ENCODE data around the gene CXorf65.
A peak's percentile ranks its signal among the peaks of the same experiment; 100 is the strongest.

CXorf65 gene
- total RNA-seq, result 0.31 to 0.34 reads per million in 2 donors

DNA sequence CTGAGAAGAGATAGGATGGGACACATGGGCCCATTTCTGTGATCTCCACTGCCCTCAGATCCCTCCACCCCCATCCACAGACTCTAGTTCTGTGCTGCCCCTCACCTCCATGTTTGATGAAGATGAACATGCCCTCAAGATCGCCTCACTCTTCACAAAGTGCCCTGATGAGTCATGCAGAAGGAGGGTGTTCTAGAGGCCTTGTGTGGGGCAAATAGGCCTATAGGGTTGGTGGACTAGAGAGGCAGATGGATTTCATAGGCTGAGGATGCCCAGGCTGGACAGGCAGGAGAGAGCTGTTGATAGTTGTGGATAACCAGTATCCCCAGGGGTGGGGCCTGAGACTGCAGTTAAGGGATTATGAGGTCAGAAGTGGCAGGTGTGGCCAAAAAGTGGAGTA lies at the start of gene CXorf65:
Gene CXorf65 (minus strand): TSS at position 314 of the 400 bp plus-strand sequence. CDS start 184 bp downstream, at position 130.
- DNase-seq, result peak in 1 of 5 experiments; percentile 56

DNA sequence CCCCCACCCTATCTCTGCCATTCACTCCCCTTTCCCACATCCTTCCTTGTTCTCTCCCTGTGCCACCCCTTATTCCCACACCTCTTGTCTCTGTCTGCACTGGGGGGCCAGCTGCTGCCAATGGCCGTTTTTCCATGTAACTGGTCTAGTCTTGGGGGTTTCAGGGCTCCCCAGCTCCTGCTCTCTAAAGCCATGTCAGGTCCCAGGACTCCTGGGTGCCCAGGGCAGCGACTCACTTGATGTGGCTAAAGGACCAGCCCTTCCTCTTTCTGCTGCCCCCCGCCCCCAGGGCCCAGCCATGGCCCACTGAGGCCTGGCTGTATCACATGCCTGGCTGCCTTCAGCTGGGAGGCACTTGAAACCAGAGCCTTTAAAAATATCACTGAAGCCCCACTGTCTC lies 48.1 kb upstream of the CXorf65 start:
- DNase-seq, result no peak

DNA sequence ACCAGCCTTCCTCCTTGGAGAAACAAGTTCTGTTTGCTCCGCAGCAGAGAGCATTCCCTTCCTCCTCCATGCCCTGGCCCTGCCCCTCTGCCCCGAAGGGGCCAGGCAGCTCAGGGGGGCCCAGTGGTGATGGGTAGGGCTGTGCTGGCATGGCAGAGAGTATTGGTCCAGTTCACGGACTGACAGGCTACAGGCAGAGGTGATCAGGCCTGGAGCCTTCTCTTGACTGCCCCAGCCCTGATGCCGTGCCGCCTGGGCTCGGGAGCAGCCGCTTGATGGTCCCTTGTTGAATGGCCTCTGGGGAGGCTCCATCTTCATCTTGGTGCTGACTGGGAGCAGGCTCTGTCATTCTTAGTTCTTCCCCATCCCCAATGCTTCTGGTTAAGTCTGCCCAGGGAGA lies 47.7 kb upstream of the CXorf65 start:
- no peak for DNase-seq

DNA sequence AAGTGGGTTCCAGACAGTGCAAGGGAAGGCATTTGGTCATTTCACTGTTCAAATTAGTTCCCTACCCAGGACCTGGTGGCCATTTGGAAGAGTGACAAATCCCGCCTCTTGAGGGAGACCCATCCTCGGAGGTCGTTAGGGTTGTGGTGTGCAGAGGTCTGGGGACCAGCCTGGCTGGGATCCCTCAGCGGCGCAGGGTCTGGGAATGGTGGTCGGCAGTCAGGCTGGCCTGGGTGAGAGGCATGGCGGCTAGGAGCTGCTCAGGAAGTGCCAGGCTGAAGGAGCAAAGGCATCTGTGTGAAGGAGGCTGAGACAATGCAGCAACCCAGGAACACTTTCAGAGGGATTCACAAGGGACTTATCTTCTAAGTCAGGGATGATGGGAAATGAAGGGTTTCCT lies 44.8 kb upstream of the CXorf65 start:
- no peak for DNase-seq

DNA sequence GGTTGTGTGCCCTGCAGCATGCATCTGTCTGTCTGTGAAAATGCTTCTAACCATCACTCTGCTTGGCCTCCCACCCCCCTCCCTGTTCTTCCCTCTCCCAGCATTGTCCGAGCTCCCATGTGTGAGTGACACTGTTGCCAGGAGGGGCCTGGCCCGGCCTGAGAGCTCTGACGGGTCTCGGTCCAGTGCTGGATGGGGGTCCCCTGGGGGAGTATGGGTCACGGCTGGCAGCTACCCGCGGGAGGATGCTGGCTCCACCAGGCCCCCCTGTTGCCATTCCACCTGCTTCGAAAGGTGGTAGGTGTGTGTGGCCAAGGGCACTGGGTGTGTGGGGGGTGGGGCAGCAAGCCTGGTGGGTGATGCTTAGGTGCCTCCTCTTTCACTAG lies 41.7 kb upstream of the CXorf65 start:
- DNase-seq, result no peak

DNA sequence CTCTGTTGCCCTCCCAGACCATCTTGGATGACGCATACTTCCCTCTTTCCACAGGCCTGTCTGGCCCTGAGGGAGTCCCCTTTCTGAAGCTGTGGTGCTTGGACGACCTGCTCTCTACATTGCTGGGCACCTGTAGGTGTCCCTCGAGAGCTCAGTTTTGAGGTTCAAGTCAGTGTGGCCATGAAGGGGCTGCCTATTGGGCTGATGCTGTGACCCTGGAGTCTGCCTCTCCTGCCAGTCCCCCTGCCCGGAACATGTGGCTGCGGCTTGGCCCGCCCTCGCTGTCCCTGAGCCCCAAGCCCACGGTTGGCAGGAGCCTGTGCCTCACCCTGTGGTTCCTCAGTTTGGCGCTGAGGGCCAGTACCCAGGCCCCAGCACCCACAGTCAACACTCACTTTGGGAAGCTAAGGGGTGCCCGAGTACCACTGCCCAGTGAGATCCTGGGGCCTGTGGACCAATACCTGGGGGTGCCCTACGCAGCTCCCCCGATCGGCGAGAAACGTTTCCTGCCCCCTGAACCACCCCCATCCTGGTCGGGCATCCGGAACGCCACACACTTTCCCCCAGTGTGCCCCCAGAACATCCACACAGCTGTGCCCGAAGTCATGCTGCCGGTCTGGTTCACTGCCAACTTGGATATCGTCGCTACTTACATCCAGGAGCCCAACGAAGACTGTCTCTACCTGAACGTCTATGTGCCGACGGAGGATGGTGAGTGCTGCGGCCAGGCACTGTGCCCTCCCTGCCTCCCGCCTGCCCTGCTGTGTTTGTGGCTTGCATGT lies 41.1 kb upstream of the CXorf65 start:
- no peak for DNase-seq

DNA sequence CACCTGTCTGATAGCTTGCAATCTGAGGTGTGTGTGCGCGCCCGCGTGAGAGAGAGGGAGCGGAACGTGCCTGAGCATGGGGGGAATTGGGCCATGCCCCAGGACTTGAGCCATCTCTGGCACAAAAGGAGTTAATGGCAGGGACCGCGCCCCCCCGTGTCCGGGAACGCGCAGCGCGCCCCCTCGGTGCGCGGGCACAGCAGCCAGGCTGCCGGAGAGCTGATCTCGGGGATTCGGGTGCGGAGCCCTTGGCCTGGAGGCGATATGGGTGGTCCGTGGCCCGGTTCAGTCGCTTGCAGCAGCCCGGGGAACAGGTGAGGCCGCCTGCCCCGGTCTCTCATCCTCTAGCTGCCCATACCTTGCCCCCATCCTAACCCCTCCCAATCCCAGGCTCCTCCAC lies 38.1 kb upstream of the CXorf65 start, which contains the start of gene NLGN3:
Gene NLGN3 (plus strand): TSS at position 191 of the 400 bp plus-strand sequence. CDS start 2,909 bp downstream, outside the sequence.
- DNase-seq, result no peak

DNA sequence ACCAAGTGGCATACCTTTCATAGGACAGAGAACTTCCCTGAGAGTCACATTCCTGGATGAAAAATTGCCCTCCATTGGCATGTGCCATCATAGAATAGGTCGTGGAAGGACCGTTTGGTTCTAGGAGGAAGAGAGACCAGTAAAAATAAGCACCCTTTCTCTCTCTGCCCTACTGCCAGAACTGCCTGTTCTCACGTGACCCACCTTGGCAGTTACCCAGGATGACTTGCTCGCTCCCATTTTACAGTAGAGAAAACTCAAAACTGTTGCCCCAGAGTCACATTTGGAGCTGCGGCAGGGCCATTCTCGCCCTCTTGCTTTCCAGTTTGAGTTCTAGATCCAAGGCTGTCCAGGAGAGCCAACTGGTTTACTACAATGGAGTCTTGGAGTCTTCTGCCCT lies 37.0 kb upstream of the CXorf65 start:
- DNase-seq, result no peak

DNA sequence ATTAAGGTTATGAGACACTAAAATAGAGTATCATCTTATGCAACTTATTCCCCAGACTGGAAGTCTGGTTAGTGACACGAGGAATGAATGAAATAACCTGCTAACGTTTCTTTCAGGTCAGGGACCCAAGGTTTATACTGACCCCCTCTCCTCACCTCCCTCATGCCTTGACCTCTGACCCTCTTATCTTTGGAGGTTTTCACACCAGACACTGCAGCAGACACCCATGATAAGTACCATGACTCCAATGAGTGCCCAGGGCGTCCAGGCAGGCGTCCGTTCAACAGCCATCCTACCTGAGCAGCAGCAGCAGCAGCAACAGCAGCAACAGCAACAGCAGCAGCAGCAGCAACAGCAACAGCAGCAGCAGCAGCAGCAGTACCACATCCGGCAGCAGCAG lies 33.9 kb upstream of the CXorf65 start:
- peak in 1 of 5 experiments; percentile 6 for DNase-seq

DNA sequence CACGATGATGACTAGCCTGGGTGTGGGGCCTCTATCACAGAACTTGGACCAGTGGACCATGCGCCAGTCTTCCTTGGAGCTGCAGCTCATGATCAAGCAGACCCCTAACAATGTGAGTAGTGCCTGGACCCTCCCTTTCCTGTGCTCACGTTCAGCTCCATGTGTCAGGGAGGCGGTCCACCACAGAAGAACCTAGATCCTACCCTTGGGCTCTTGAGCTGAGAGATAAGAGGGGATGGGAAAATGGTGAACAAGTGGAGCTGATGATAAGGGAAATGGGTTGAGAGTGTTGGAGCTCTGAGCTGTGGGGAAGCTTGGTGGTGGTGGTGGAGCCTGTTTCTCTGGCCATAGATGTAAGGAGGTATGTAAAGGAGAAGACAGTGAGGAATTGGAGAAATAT lies 25.0 kb upstream of the CXorf65 start:
- DNase-seq, result no peak

DNA sequence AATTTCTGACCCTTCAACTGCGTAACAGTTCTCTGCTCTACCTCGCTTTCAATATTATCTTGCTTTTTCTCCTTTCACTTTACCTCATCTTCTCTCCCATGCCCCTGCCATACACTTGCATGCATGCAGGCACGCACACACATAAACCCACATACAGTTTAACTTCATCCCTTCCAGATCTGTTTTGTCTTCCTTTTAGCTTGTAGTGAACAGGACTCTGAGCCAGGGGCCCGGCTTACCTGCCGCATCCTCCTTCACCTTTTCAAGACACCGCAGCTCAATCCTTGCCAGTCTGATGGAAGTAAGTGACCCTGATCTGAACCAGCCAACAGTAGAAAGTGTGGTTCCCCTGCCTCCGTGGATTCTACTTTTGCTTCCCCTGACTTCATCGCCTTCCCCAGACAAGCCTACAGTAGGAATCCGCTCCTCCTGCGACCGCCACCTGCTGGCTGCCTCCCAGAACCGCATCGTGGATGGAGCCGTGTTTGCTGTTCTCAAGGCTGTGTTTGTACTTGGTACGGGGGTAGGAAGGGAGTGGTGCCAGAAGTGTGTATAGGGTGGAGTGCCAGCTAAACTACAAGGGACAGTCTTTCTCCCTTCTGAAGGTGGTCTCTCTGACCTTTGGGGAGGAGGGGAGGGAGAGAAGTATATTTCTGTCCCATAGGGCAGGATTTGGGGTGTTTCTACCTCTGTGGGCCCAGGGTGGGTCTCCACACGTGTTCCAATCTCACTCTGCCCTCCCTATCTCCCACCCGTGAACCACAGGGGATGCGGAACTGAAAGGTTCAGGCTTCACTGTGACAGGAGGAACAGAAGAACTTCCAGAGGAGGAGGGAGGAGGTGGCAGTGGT lies 22.6 kb upstream of the CXorf65 start:
- DNase-seq, result peak; percentile 47 to 74 (median 64)

DNA sequence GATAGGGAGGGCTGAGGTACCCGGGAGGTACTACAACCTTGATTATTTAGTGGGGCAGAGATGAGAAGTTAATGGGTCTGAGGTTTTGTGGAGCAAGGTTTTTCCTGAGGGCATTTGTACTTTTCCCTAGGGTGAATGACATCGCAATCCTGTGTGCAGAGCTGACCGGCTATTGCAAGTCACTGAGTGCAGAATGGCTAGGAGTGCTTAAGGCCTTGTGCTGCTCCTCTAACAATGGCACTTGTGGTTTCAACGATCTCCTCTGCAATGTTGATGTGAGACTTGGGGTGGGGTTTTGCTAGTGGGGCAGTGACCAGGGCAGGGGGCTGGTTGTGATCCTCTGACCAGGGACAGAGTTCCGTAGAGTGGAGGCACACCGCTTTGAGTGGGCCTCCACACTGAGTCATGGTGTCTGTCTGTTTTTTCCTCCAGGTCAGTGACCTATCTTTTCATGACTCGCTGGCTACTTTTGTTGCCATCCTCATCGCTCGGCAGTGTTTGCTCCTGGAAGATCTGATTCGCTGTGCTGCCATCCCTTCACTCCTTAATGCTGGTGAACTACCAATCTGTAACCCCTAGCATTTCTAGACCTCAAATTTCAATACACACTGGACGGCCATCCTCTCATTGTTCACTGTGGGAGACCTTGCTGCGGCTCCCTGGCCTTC lies 21.8 kb upstream of the CXorf65 start:
- no peak for DNase-seq

DNA sequence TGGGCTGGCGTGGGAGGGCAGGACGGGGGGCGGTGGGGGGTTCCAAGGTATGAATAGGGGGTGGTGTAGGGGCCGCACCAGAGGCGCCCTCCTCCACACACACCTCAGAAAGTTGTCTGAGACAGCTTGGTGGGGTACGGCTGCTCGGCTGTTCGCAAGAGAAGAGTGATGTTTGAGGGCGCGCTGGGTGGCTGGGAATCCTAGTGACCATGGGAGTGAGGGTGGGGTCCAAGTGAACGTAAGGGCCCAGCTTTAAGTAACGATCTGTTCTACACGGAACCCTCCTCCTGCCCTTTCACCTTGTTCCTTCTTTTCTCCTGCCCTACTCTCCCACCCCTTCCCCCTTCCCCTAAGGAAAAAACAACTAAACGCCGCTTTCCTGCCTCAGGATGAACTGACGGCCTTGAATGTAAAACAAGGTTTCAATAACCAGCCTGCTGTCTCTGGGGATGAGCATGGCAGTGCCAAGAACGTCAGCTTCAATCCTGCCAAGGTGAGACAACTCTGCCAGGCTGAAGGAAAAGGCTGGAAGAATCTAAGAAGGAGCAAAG lies 12.5 kb upstream of the CXorf65 start:
- no peak for DNase-seq

DNA sequence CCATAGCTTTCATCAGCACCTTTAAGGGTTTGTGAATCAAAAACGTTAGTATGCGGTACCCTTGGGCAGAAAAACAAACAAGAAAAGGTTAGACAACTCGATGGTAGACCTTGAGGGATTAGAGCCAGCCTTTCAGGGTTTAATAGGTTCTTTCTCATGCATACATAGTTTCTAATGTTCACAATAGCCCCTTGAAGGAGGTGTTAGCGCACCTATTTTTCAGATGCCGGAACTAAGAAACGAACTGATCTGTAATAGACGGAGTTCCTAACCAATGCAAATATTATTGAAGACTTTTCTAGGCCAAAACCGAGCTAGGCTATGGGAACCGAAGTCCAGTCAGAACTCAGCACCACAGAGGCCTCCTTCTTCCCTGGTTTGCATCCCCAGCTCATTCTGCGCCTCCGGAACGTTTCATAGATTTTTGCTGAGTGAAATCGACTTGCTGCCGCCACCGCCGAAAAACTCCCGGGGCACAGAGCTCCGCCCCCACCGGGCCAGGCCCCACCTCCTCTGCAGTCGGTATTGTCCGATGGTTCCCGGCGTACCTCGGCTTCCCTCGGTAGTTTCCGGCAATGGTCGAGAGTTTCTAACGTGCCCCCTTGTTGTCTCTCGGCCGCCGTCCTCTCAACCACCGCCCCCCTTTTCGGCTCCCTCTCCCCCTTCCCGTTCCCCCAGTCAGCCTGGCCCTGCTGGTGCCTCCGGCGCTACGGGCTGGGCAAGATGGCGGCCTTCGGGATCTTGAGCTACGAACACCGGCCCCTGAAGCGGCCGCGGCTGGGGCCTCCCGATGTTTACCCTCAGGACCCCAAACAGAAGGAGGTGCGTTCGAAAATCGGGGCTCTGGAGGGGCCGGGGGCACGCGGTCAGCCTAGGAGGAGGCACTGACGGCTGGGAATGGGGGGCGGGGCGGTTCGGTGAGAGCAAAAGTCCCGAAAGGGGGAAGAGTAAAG lies 11.8 kb upstream of the CXorf65 start, which contains the start of gene MED12:
Gene MED12 (plus strand): TSS at position 565 of the 953 bp plus-strand sequence. CDS start 159 bp downstream, at position 724.
- peak; percentile 55 to 82 (median 73) for DNase-seq

DNA sequence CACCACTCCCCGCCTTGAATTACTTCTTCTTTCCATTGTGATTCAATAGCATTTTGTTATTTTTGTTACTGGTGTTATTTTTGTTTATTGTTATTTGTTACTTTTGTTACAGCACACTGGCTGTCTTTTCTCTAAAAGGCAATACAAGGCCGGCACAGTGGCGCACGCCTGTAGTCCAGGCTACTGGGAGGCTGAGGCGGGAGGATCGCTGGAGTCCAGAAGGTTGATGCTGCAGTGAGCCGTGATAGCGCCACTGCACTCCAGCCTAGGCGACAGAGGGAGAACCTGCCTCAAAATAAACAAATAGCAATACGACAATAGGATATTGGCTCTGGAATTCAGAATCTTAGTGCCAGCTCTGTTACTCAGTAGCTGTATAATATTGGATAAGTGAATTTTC lies 10.8 kb upstream of the CXorf65 start:
- no peak for DNase-seq

DNA sequence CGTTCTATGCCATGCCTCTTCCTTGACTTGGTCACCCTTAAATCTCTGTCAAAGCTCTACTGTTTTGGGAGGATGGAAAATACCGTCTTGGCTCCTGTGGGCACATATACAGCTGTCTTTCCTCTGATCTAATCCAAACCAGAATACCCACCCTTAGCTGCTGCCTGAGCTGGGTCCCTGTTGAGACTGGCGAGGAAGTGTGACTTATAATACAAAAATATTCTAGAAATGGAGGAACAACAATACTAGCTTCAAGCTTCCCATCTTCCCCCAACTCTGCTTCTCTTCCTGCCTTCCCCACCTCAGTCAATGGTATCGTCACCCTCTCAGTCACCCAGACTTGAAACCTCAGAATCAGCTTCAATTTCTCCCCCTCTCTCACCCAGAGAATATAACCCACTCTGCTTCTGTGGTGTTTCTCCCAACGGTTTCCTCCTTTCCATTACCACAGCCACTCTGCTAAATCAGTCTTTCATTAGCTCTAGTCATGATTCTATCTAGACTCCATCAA lies 5.4 kb upstream of the CXorf65 start:
- peak in 2 of 5 experiments; percentile 60 to 67 for DNase-seq

DNA sequence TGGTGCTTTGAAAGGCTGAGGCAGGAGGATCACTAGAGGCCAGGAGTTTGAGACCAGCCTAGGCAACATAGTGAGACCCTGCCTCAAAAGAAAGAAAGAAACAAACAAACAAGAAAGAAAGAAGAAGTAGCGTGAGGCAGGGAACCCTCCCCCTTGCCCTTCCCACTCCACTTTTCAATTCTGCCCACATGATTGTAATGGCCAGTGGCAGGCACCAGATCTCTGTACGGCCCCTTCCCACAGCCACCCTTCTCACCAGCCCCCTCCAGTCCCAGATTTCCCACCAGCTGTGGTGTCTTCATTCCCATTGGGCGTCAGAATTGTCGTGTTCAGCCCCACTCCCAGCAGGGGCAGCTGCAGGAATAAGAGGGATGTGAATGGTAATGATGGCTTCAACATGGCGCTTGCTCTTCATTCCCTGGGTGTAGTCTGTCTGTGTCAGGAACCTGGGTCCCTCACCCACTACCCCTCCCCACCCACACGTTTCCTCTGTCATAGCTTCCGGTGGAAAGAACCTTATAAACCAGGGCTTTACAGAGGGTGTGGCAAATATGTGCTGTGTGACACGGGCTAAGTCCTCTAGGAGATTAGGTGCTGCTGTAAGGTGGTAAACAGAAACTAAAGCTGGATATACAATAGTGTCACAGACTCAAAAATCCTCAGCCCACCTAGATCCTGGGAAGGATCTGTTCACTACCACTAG lies 4.8 kb upstream of the CXorf65 start, which contains the start of gene IL2RG:
Gene IL2RG (minus strand): TSS at position 437 of the 703 bp plus-strand sequence. CDS start 38 bp downstream, at position 399.
- peak; percentile 32 to 95 (median 72) for DNase-seq

DNA sequence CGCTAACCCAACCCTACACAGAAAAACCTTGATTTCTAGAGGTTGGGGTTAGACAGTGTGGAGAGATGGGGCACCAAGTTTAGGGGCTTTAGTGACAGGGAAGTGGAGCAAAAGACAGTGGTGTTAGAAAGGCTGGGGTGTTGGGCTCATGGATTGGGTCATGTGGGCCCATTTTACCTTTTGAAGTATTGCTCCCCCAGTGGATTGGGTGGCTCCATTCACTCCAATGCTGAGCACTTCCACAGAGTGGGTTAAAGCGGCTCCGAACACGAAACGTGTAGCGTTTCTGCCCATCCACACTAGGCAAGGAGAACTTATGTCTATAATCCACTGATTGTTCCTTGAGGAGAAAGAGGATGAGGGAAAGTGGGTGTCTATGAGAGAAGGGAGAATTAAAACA lies 2.5 kb upstream of the CXorf65 start:
- peak in 1 of 5 experiments; percentile 38 for DNase-seq

DNA sequence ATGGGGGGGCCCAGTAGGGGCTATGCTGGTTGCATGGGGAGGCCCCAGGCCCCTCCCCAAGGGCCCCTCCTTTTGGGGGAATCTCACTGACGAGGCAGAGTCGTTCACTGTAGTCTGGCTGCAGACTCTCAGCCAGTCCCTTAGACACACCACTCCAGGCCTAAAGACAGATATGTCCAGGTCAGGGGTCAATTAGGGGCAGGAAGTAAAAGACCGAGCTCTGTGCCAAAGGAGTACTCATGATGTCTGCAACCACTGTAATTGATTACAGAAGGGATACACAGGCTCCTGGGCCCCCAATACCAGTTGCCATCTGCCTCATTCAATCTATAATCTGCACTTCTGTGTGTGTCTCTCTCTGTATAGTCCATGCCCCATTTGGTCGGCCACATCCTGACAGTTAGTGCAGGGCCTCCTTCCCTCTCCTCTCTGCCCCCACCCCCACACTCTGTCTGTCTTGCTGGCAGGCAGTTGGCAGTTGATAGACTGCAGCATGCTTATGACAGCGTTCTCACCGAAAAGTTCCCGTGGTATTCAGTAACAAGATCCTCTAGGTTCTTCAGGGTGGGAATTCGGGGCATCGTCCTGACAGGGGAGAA lies 1.3 kb upstream of the CXorf65 start:
- DNase-seq, result peak in 2 of 5 experiments; percentile 51 to 84

DNA sequence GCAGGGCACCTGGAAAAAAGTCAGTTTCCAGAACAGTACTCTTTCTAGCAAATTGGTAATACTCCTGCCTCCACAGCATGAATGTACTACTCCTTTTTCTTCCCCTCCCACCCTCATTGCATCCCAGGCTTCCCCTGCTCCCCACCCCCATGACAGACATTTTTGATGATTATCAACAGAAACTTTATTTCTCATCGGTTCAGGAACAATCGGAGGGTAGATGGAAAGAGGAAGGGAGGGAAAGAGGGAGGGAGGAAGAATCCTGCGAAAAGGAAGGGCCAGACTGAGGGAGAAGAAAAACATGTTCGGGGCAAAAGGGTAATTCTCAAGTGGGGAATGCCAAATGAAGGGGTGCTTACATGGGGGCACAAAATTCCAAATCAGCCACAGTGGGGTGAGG lies 705 bp upstream of the CXorf65 start:
- no peak for DNase-seq

Data from T-helper 2 cell (primary cell).